ENCODE measurements around the gene GALNTL6. TPM values are rescaled to one million over a fixed set of nuclear protein-coding genes. Genes with fewer than 3 reads are reported as not detected.

GALNTL6 gene
- total RNA-seq, 1 experiment from 2014 or later = not detected

DNA sequence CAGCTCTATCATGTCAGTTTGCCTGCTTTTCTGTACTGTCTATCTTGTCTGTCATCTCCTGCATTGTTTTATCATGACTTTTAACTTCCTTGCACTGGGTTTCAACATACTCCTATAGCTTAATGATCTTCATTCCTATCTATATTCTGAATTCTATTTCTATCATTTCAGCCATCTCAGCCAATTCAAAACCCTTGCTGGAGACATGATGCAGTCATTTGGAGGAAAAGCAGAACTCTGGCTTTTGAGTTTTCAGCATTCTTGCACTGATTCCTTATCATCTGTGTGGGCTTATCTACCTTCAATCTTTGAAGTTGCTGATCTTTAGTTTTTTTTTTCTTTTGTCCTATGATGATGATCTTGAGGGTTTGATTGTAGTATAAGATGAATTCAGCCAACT, 861.6 kb downstream of the GALNTL6 start:
- Histone ChIP-seq H3K4me2 (no peak overlapping the region), H3F3A (ENCODE audit: insufficient read depth, low read depth) (no peaks in the 10 kb centered on the region), H3K27me3 (ENCODE audit: insufficient read depth, low read depth) (no peaks in the 10 kb centered on the region), H3K36me3 (ENCODE audit: low read depth) (no peaks in the 10 kb centered on the region), H2AFZ (no peak overlapping the region), H3K27ac (no peak overlapping the region), H3K4me1 (replicated peaks; ENCODE audit: insufficient read depth) (no peaks in the 10 kb centered on the region), H3K79me2 (ENCODE audit: low read depth) (no peaks in the 10 kb centered on the region), H3K9me3 (ENCODE audit: insufficient read depth, low read depth) (no peaks in the 10 kb centered on the region), H3K9me2 (ENCODE audit: insufficient read depth) (no peaks in the 10 kb centered on the region), H4K20me1 (ENCODE audit: insufficient read depth) (no peaks in the 10 kb centered on the region), H3K4me3 (no peak overlapping the region)
- ChIA-PET POLR2A (ENCODE audit: unreplicated experiment) (no interaction called here), CTCF (no interaction called here)
- BruUV-seq (replicated peaks) = no TSS peak
- TF ChIP-seq, protein P1, sequence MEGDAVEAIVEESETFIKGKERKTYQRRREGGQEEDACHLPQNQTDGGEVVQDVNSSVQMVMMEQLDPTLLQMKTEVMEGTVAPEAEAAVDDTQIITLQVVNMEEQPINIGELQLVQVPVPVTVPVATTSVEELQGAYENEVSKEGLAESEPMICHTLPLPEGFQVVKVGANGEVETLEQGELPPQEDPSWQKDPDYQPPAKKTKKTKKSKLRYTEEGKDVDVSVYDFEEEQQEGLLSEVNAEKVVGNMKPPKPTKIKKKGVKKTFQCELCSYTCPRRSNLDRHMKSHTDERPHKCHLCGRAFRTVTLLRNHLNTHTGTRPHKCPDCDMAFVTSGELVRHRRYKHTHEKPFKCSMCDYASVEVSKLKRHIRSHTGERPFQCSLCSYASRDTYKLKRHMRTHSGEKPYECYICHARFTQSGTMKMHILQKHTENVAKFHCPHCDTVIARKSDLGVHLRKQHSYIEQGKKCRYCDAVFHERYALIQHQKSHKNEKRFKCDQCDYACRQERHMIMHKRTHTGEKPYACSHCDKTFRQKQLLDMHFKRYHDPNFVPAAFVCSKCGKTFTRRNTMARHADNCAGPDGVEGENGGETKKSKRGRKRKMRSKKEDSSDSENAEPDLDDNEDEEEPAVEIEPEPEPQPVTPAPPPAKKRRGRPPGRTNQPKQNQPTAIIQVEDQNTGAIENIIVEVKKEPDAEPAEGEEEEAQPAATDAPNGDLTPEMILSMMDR (conservative IDR thresholded peaks at IDR 0.05) = no peak
- TF ChIP-seq EZH2 (IDR thresholded peaks at IDR 0.05; ENCODE audit: low read depth) = no peak
- intact Hi-C loops (cut with micrococcal nuclease; ENCODE audit: unreplicated experiment) = no loop called here
- no peak for DNase-seq

DNA sequence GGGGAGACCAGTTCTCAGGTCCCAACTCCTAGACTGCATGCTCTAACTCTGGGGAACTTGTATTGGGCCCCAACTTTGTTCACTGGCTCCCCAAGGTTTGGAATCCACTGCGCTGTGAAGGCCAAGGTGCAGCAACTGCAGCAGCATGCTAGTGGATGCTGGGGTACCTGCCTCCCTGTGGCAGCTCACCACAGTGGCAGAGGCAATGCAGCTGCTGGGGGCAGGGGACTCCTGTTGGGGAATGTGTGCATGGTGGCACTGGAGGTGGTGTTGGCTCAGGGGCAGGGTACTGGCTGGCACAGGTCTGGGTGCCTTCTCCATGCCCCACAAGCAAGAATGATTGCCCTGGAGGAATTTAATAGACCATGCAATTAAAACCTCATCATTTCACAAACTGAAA, 862.0 kb downstream of the GALNTL6 start:
- Histone ChIP-seq H3F3A (ENCODE audit: insufficient read depth, low read depth) (no peaks in the 10 kb centered on the region), H3K27ac (no peak overlapping the region), H3K9me3 (ENCODE audit: insufficient read depth, low read depth) (no peaks in the 10 kb centered on the region), H2AFZ (no peak overlapping the region), H3K4me2 (no peak overlapping the region), H3K4me3 (no peak overlapping the region), H3K27me3 (ENCODE audit: insufficient read depth, low read depth) (no peaks in the 10 kb centered on the region), H3K79me2 (ENCODE audit: low read depth) (no peaks in the 10 kb centered on the region), H4K20me1 (ENCODE audit: insufficient read depth) (no peaks in the 10 kb centered on the region), H3K36me3 (ENCODE audit: low read depth) (no peaks in the 10 kb centered on the region), H3K4me1 (replicated peaks; ENCODE audit: insufficient read depth) (no peaks in the 10 kb centered on the region), H3K9me2 (ENCODE audit: insufficient read depth) (no peaks in the 10 kb centered on the region)
- CTCF ChIA-PET = no interaction called here
- TF ChIP-seq EZH2 (IDR thresholded peaks at IDR 0.05; ENCODE audit: low read depth) = no peak
- TF ChIP-seq, protein P1 (conservative IDR thresholded peaks at IDR 0.05) = no peak
- intact Hi-C loops (cut with micrococcal nuclease; ENCODE audit: unreplicated experiment) = no loop called here
- POLR2A ChIA-PET (ENCODE audit: unreplicated experiment) = no interaction called here
- no TSS peak for BruUV-seq (replicated peaks)
- DNase-seq = no peak

DNA sequence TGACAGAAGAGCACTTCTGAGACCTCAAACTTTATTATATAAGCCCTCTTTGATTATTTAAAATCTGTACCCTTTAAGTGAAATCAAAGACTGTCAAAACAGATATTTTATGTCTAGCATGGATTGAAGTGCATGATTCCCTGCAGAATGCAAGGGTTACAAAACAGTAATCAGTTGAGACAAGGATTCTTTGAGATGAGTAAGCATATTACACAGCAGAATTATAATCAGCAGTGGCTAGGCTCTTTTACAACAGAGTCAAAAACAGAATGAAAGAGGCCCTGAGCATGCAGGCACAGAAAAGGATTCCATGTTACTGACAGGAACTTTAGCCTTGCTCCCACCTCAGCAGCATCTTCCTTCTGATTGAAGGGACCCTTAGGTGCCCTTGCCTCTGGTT, 867.5 kb downstream of the GALNTL6 start:
- intact Hi-C loops (cut with micrococcal nuclease; ENCODE audit: unreplicated experiment) = no loop called here
- no peaks in the 10 kb centered on the region for H3K4me1 ChIP-seq (replicated peaks; ENCODE audit: insufficient read depth)
- no peaks in the 10 kb centered on the region for H3K36me3 ChIP-seq (ENCODE audit: low read depth)
- TF ChIP-seq, protein P1 (conservative IDR thresholded peaks at IDR 0.05) = no peak
- TF ChIP-seq EZH2 (IDR thresholded peaks at IDR 0.05; ENCODE audit: low read depth) = no peak
- CTCF ChIA-PET = no interaction called here
- POLR2A ChIA-PET (ENCODE audit: unreplicated experiment) = no interaction called here
- DNase-seq = no peak
- H3K27ac ChIP-seq = no peak overlapping the region
- no peaks in the 10 kb centered on the region for H4K20me1 ChIP-seq (ENCODE audit: insufficient read depth)
- no peak overlapping the region for H2AFZ ChIP-seq
- BruUV-seq (replicated peaks) = no TSS peak
- no peaks in the 10 kb centered on the region for H3K27me3 ChIP-seq (ENCODE audit: insufficient read depth, low read depth)
- H3K9me2 ChIP-seq (ENCODE audit: insufficient read depth) = no peaks in the 10 kb centered on the region
- H3K79me2 ChIP-seq (ENCODE audit: low read depth) = no peaks in the 10 kb centered on the region
- H3F3A ChIP-seq (ENCODE audit: insufficient read depth, low read depth) = no peaks in the 10 kb centered on the region
- no peak overlapping the region for H3K4me3 ChIP-seq
- no peak overlapping the region for H3K4me2 ChIP-seq
- H3K9me3 ChIP-seq (ENCODE audit: insufficient read depth, low read depth) = no peaks in the 10 kb centered on the region
